ENCODE measurements around the gene JPT2. TPM values are rescaled to one million over a fixed set of nuclear protein-coding genes. Genes with fewer than 3 reads are reported as not detected.

Gene JPT2
- total RNA-seq, 1 donor from 2014 or later, result 146 TPM

DNA sequence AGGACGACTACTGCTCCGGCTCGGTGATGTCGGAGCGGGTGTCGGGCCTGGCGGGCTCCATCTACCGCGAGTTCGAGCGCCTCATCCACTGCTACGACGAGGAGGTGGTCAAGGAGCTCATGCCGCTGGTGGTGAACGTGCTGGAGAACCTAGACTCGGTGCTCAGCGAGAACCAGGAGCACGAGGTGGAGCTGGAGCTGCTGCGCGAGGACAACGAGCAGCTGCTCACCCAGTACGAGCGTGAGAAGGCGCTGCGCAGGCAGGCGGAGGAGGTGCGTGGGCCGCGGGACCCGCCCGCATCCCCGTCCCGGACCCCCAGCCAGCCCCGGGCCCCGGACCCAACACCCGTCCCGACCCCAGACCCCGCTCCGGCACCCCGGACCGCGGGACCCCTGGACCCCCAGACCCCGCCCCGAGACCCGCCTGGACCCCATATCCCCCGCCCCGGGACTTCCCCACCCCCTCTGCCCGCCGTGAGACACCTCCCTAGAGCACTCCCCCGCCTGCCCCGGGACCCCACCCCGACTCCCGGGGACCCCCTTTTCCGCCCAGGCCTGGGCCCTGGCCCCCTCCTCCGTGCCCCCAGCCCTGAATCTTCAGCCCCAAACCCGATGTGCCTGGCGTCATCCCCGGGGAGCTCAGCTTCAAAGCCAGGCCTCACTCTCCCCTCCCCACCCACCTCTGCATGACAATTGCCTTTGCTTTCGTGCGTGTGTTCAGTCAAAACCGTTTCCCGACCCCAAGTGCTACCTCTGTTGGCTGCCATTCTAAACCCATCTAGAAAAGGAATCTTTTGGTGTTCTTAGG lies 28.5 kb downstream of the JPT2 start:
- Mint-ChIP-seq H3K4me3 (ENCODE audit: low read depth) (peak overlapping the region; percentile 99), H3K27ac (peak overlapping the region; percentile 87), H3K36me3 (ENCODE audit: insufficient read depth) (peaks cover 7% of the 10 kb centered on the region), H3K27me3 (no peaks in the 10 kb centered on the region), H3K9me3 (ENCODE audit: low read depth) (no peaks in the 10 kb centered on the region), H3K4me1 (ENCODE audit: low read depth) (peaks cover 13% of the 10 kb centered on the region)
- TF ChIP-seq, protein P1, sequence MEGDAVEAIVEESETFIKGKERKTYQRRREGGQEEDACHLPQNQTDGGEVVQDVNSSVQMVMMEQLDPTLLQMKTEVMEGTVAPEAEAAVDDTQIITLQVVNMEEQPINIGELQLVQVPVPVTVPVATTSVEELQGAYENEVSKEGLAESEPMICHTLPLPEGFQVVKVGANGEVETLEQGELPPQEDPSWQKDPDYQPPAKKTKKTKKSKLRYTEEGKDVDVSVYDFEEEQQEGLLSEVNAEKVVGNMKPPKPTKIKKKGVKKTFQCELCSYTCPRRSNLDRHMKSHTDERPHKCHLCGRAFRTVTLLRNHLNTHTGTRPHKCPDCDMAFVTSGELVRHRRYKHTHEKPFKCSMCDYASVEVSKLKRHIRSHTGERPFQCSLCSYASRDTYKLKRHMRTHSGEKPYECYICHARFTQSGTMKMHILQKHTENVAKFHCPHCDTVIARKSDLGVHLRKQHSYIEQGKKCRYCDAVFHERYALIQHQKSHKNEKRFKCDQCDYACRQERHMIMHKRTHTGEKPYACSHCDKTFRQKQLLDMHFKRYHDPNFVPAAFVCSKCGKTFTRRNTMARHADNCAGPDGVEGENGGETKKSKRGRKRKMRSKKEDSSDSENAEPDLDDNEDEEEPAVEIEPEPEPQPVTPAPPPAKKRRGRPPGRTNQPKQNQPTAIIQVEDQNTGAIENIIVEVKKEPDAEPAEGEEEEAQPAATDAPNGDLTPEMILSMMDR (IDR thresholded peaks at IDR 0.05; ENCODE audit: unreplicated experiment), result no peak
- DNase-seq (ENCODE audit: low spot score, unreplicated experiment), result no peak

- peak overlapping the region; percentile 87 for H3K27ac Mint-ChIP-seq
- H3K36me3 Mint-ChIP-seq (ENCODE audit: insufficient read depth), result peaks cover 3% of the 10 kb centered on the region
- TF ChIP-seq, protein P1 (IDR thresholded peaks at IDR 0.05; ENCODE audit: unreplicated experiment), result no peak
- no peak for DNase-seq (ENCODE audit: low spot score, unreplicated experiment)
- peaks cover 13% of the 10 kb centered on the region for H3K4me1 Mint-ChIP-seq (ENCODE audit: low read depth)
- H3K4me3 Mint-ChIP-seq (ENCODE audit: low read depth), result peak overlapping the region; percentile 84
- no peaks in the 10 kb centered on the region for H3K27me3 Mint-ChIP-seq
- no peaks in the 10 kb centered on the region for H3K9me3 Mint-ChIP-seq (ENCODE audit: low read depth)
Measured at GRCh38 chr16:1707193-1707790, 29.2 kb downstream of the JPT2 start.

GRCh38 chr16:1708083-1708767 lies 30.1 kb downstream of the JPT2 start:
- H3K27ac Mint-ChIP-seq, result no peak overlapping the region
- peak overlapping the region; percentile 84 for H3K4me3 Mint-ChIP-seq (ENCODE audit: low read depth)
- no peaks in the 10 kb centered on the region for H3K9me3 Mint-ChIP-seq (ENCODE audit: low read depth)
- DNase-seq (ENCODE audit: low spot score, unreplicated experiment), result no peak
- H3K4me1 Mint-ChIP-seq (ENCODE audit: low read depth), result peaks cover 13% of the 10 kb centered on the region
- TF ChIP-seq, protein P1 (IDR thresholded peaks at IDR 0.05; ENCODE audit: unreplicated experiment), result no peak
- H3K36me3 Mint-ChIP-seq (ENCODE audit: insufficient read depth), result no peaks in the 10 kb centered on the region
- H3K27me3 Mint-ChIP-seq, result no peaks in the 10 kb centered on the region

DNA sequence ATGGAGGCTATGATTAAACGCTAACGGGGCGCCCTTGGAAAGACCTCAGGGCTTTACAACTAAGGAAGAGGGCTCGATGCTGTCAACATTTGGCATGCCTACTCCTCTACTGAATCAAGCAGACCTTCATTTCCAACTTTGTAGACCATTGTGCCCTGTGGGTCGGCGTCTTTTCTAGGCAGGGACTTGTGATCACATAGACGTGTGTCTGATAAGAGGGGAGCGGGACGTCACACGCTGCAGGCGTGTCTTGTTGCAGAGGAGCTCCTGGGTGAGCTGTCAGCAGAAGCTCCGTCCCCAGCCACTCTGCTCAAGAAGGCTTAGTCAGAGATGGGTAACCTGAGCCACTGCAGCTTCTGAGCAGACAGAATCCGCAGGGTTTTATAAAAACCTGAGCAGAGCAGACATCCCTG lies 30.7 kb downstream of the JPT2 start:
- TF ChIP-seq, protein P1 (IDR thresholded peaks at IDR 0.05; ENCODE audit: unreplicated experiment), result no peak
- Mint-ChIP-seq H3K9me3 (ENCODE audit: low read depth) (no peaks in the 10 kb centered on the region), H3K4me1 (ENCODE audit: low read depth) (peaks cover 13% of the 10 kb centered on the region), H3K36me3 (ENCODE audit: insufficient read depth) (no peaks in the 10 kb centered on the region), H3K27ac (peak overlapping the region; percentile 41), H3K4me3 (ENCODE audit: low read depth) (peak overlapping the region; percentile 42), H3K27me3 (no peaks in the 10 kb centered on the region)
- no peak for DNase-seq (ENCODE audit: low spot score, unreplicated experiment)

GRCh38 chr16:1709356-1709755 lies 31.3 kb downstream of the JPT2 start:
- no peaks in the 10 kb centered on the region for H3K27me3 Mint-ChIP-seq

More at GRCh38 chr16:1709356-1709755, 31.3 kb downstream of the JPT2 start:
- TF ChIP-seq, protein P1 (IDR thresholded peaks at IDR 0.05; ENCODE audit: unreplicated experiment), result no peak
- no peak overlapping the region for H3K4me3 Mint-ChIP-seq (ENCODE audit: low read depth)
- no peaks in the 10 kb centered on the region for H3K36me3 Mint-ChIP-seq (ENCODE audit: insufficient read depth)
- no peak for DNase-seq (ENCODE audit: low spot score, unreplicated experiment)
- H3K9me3 Mint-ChIP-seq (ENCODE audit: low read depth), result no peaks in the 10 kb centered on the region
- H3K27ac Mint-ChIP-seq, result no peak overlapping the region
- H3K4me1 Mint-ChIP-seq (ENCODE audit: low read depth), result peaks cover 13% of the 10 kb centered on the region

Measured in progenitor cell of endocrine pancreas (in vitro differentiated cells).